ENCODE measurements around the gene CPED1.

- TF ChIP-seq CTCF (IDR thresholded peaks at IDR 0.05) (no peak), POLR2A (IDR thresholded peaks at IDR 0.05) (no peak)
Measured at GRCh38 chr7:120991581-120991980, 3.1 kb downstream of the CPED1 start.
